ENCODE measurements around the gene MSANTD1.

DNA sequence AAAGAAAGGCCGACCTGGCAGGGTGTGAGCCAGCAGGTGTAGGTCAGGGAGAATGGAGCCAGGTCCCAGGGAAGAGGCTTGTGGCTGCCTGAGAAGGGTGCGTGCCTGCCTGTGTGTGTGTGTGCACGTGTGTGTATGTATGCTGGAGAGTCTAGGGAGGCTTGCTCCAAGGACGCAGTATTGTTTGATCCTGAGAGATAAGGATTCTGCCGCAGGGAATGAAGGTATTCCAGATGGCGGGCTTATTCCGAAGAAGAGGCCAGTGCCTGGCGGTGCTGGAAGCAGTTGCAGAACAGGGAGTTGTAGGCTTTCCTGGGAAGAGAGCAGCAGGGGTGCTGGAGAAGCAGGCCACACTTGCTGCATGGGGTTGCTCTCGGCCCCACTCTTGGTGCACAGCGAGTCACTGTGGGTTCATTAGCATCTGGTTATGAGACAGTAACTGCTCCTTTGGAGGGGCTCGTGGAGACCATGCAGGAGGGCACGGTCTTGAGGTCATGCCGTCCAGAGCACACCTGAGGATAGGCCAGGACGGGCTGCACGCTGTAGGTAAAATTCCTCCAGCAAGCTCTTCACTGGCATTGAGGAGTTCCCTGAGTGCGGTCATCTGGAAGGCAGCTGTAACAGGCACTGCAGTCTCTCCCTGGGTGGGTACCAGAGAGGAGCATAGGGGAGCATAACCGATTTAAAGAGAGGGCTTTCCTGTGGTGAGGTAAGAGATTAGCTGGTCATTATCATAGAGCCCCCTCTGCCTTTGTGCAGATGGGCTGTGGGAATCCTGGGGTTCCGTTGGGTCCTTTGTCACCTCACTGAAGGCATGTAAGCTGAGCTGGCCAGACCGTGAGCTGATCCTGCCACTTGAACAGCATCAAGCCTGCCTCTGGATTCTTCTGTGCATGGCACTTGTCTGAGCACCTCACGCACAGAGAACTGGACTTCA lies 29.9 kb upstream of the MSANTD1 start:
- TF ChIP-seq JUND (IDR thresholded peaks at IDR 0.05; ENCODE audit: low read depth, low read length) (no peak), TCF7 (IDR thresholded peaks at IDR 0.05; ENCODE audit: borderline replicate concordance) (no peak), CHD2 (IDR thresholded peaks at IDR 0.05; ENCODE audit: borderline replicate concordance, low read depth, low read length) (no peak), MXI1 (IDR thresholded peaks at IDR 0.05; ENCODE audit: low read depth, low read length) (no peak), MAX (IDR thresholded peaks at IDR 0.05; ENCODE audit: low read depth, low read length) (no peak), HDAC6 (IDR thresholded peaks at IDR 0.05; ENCODE audit: unreplicated experiment) (no peak), NFIC (IDR thresholded peaks at IDR 0.05; ENCODE audit: low read depth, low read length) (no peak)
- TF ChIP-seq, protein P1, sequence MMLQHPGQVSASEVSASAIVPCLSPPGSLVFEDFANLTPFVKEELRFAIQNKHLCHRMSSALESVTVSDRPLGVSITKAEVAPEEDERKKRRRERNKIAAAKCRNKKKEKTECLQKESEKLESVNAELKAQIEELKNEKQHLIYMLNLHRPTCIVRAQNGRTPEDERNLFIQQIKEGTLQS (IDR thresholded peaks at IDR 0.05; ENCODE audit: borderline replicate concordance, extremely low read depth, low read depth, low read length): no peak
- TF ChIP-seq, protein P2, sequence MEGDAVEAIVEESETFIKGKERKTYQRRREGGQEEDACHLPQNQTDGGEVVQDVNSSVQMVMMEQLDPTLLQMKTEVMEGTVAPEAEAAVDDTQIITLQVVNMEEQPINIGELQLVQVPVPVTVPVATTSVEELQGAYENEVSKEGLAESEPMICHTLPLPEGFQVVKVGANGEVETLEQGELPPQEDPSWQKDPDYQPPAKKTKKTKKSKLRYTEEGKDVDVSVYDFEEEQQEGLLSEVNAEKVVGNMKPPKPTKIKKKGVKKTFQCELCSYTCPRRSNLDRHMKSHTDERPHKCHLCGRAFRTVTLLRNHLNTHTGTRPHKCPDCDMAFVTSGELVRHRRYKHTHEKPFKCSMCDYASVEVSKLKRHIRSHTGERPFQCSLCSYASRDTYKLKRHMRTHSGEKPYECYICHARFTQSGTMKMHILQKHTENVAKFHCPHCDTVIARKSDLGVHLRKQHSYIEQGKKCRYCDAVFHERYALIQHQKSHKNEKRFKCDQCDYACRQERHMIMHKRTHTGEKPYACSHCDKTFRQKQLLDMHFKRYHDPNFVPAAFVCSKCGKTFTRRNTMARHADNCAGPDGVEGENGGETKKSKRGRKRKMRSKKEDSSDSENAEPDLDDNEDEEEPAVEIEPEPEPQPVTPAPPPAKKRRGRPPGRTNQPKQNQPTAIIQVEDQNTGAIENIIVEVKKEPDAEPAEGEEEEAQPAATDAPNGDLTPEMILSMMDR (IDR thresholded peaks at IDR 0.05 in 2 of 3, conservative IDR thresholded peaks at IDR 0.05 in 1 of 3; ENCODE audit: control insufficient read depth in 2 of 3, extremely low read depth in 1 of 3, insufficient read depth in 1 of 3, low read depth in 3 of 3, low read length in 3 of 3): no peak
